ENCODE results near the gene TTC28. TPM values are rescaled to one million over a fixed set of nuclear protein-coding genes. Genes with fewer than 3 reads are reported as not detected.
"Not testable (repeated sequence)": the region's sequence is repeated elsewhere in the genome, so short reads cannot be mapped to it uniquely, and the experiment has no call there.

The TTC28 gene
- total RNA-seq, 2 donors from 2014 or later: 5.7 to 6.0 TPM

- Mint-ChIP-seq H3K27ac (no peak overlapping the region), H3K4me3 (no peak overlapping the region), H3K9me3 (no peaks in the 10 kb centered on the region), H3K4me1 (ENCODE audit: low read depth in 2 of 2) (no peaks in the 10 kb centered on the region), H3K27me3 (peaks cover 24 to 53% of the 10 kb centered on the region in 2 donors), H3K36me3 (no peaks in the 10 kb centered on the region)
- no peak for DNase-seq (ENCODE audit: low spot score)
- ATAC-seq: no peak
These were observed 23.5 kb downstream of the TTC28 start for GRCh38 chr22:28656181-28656580.

GRCh38 chr22:28650463-28650862 lies 29.2 kb downstream of the TTC28 start:
- ATAC-seq (no peak), DNase-seq (ENCODE audit: low spot score) (no peak)
- Mint-ChIP-seq H3K27me3 (peaks cover 43 to 70% of the 10 kb centered on the region in 2 donors), H3K27ac (no peak overlapping the region), H3K4me1 (ENCODE audit: low read depth in 2 of 2) (no peaks in the 10 kb centered on the region), H3K4me3 (no peak overlapping the region), H3K9me3 (no peaks in the 10 kb centered on the region), H3K36me3 (no peaks in the 10 kb centered on the region)

- H3K27me3 Mint-ChIP-seq: peaks cover 39 to 59% of the 10 kb centered on the region in 2 donors
- H3K4me3 Mint-ChIP-seq: no peak overlapping the region
- no peaks in the 10 kb centered on the region for H3K4me1 Mint-ChIP-seq (ENCODE audit: low read depth in 2 of 2)
- no peaks in the 10 kb centered on the region for H3K9me3 Mint-ChIP-seq
- no peak for DNase-seq (ENCODE audit: low spot score)
- no peak overlapping the region for H3K27ac Mint-ChIP-seq
- no peak for ATAC-seq
- H3K36me3 Mint-ChIP-seq: no peaks in the 10 kb centered on the region
These were observed 30.8 kb downstream of the TTC28 start for GRCh38 chr22:28648792-28649191.

DNA sequence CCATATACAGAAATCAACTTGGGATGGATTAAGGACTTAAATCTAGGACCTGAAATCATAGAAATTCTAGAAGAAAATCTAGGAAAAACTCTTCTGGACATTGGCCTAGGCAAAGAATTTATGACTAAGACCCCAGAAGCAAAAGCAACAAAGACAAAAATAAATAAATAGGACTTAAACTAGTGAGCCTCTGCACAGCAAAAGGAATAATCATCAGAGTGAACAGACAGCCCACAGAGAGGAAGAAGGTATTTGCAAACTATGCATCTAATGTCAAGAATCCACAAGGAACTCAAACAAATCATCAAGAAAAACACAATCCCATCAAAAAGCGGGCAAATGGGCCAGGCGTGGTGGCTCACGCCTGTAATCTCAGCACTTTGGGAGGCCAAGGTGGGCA lies 32.4 kb downstream of the TTC28 start:
- peaks cover 34 to 52% of the 10 kb centered on the region in 2 donors for H3K27me3 Mint-ChIP-seq
- DNase-seq (ENCODE audit: low spot score) (no peak), ATAC-seq (no peak)
- no peak overlapping the region for H3K27ac Mint-ChIP-seq
- no peaks in the 10 kb centered on the region for H3K4me1 Mint-ChIP-seq (ENCODE audit: low read depth in 2 of 2)
- H3K4me3 Mint-ChIP-seq: no peak overlapping the region
- H3K9me3 Mint-ChIP-seq: no peaks in the 10 kb centered on the region
- H3K36me3 Mint-ChIP-seq: no peaks in the 10 kb centered on the region

DNA sequence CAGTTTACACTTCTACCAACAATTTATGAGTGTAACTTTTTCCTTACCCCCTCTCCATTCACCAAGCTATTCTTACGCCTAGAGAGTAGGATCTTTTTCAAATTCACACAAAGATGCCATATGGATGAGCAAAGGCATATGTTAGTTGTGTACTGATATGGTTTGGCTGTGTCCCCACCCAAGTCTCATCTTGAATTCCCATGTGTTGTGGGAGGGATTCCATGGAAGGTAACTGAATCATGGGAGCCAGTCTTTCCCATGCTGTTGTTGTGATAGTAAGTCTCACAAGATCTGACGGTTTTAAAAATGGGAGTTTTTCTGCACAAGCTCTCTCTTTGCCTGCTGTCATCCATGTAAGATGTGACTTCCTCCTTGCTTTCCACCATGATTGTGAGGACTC lies 40.3 kb downstream of the TTC28 start:
- no peaks in the 10 kb centered on the region for H3K9me3 Mint-ChIP-seq
- no peaks in the 10 kb centered on the region for H3K36me3 Mint-ChIP-seq
- ATAC-seq: no peak
- no peak overlapping the region for H3K4me3 Mint-ChIP-seq
- H3K27me3 Mint-ChIP-seq: peaks cover 25 to 58% of the 10 kb centered on the region in 2 donors
- H3K27ac Mint-ChIP-seq: no peak overlapping the region
- no peak for DNase-seq (ENCODE audit: low spot score)
- no peaks in the 10 kb centered on the region for H3K4me1 Mint-ChIP-seq (ENCODE audit: low read depth in 2 of 2)

GRCh38 chr22:28637225-28637624 lies 42.4 kb downstream of the TTC28 start:
- Mint-ChIP-seq H3K36me3 (no peaks in the 10 kb centered on the region), H3K4me1 (ENCODE audit: low read depth in 2 of 2) (no peaks in the 10 kb centered on the region)

DNA sequence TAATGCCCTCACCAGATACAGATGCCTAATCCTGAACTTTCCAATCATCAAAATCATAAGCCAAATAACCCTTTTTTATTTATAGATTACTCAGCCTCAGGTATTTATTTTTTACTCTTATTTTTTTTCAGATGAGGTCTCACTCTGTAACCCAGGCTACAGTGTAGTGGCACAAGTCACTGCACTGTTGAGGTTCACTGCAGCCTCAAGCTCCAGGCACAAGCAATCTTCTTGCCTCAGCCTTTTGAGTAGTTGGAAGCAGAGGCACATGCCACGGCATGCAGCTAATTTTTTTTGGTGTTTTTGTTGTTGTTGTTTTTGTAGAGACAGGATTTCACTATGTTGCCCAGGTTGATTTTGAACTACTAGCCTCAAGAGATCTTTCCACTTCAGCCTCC lies 49.5 kb downstream of the TTC28 start:
- no peaks in the 10 kb centered on the region for H3K36me3 Mint-ChIP-seq
- no peaks in the 10 kb centered on the region for H3K9me3 Mint-ChIP-seq
- no peaks in the 10 kb centered on the region for H3K4me1 Mint-ChIP-seq (ENCODE audit: low read depth in 2 of 2)
- peaks cover 15 to 31% of the 10 kb centered on the region in 2 donors for H3K27me3 Mint-ChIP-seq
- no peak overlapping the region for H3K4me3 Mint-ChIP-seq
- no peak overlapping the region for H3K27ac Mint-ChIP-seq
- DNase-seq (ENCODE audit: low spot score): no peak
- no peak for ATAC-seq

More at GRCh38 chr22:28637225-28637624, 42.4 kb downstream of the TTC28 start:
- ATAC-seq: no peak
- Mint-ChIP-seq H3K9me3 (no peaks in the 10 kb centered on the region), H3K27me3 (peaks cover 22 to 49% of the 10 kb centered on the region in 2 donors), H3K27ac (no peak overlapping the region), H3K4me3 (no peak overlapping the region)
- no peak for DNase-seq (ENCODE audit: low spot score)

- Mint-ChIP-seq H3K27ac (no peak overlapping the region), H3K36me3 (no peaks in the 10 kb centered on the region), H3K4me1 (ENCODE audit: low read depth in 2 of 2) (no peaks in the 10 kb centered on the region), H3K27me3 (peaks cover 17 to 37% of the 10 kb centered on the region in 2 donors), H3K4me3 (no peak overlapping the region), H3K9me3 (no peaks in the 10 kb centered on the region)
- ATAC-seq: no peak
- DNase-seq (ENCODE audit: low spot score): no peak
These were observed 50.0 kb downstream of the TTC28 start for GRCh38 chr22:28629420-28630176.

DNA sequence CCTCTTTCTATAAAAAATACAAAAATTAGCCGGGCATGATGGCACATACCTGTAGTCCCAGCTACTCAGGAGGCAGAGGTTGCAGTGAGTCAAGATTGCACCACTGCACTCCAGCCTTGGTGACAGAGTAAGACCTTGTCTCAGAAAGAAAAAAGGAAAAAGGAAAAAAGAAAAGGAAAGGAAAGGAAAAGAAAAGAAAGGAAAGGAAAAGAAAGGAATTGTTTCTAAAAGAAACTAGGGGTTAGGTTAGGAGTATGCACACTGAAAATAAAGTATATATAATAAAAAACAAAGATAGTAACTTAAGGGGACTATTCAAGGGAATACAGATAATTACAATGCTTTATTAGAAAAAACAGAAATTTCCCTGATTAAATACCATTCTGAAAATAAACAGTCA lies 50.9 kb downstream of the TTC28 start:
- H3K27ac Mint-ChIP-seq: no peak overlapping the region
- H3K27me3 Mint-ChIP-seq: peaks cover 19 to 45% of the 10 kb centered on the region in 2 donors
- H3K4me1 Mint-ChIP-seq (ENCODE audit: low read depth in 2 of 2): no peaks in the 10 kb centered on the region
- ATAC-seq (no peak), DNase-seq (ENCODE audit: low spot score) (no peak)
- no peak overlapping the region for H3K4me3 Mint-ChIP-seq
- H3K36me3 Mint-ChIP-seq: no peaks in the 10 kb centered on the region
- H3K9me3 Mint-ChIP-seq: no peaks in the 10 kb centered on the region

DNA sequence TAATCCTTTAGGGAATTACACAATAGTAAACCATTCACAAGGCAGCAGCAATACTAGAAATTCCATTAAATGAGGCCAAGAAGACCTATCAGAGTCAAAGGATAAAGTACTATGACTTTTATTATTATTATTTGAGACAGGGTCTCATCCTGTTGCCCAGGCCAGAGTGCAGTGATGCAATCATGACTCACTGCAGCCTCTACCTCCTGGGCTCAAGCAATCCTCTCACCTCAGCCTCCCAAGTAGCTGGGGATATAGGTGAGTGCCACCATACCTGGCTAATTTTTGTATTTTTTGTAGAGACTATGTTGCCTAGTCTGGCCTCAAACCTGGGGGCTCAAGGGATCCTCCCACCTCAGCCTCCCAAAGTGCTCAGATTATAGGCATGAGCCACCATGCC lies 51.8 kb downstream of the TTC28 start:
- H3K27ac Mint-ChIP-seq: no peak overlapping the region
- H3K4me1 Mint-ChIP-seq (ENCODE audit: low read depth in 2 of 2): no peaks in the 10 kb centered on the region
- H3K36me3 Mint-ChIP-seq: no peaks in the 10 kb centered on the region
- ATAC-seq (no peak), DNase-seq (ENCODE audit: low spot score) (no peak)
- peaks cover 19 to 54% of the 10 kb centered on the region in 2 donors for H3K27me3 Mint-ChIP-seq
- no peaks in the 10 kb centered on the region for H3K9me3 Mint-ChIP-seq
- H3K4me3 Mint-ChIP-seq: no peak overlapping the region

DNA sequence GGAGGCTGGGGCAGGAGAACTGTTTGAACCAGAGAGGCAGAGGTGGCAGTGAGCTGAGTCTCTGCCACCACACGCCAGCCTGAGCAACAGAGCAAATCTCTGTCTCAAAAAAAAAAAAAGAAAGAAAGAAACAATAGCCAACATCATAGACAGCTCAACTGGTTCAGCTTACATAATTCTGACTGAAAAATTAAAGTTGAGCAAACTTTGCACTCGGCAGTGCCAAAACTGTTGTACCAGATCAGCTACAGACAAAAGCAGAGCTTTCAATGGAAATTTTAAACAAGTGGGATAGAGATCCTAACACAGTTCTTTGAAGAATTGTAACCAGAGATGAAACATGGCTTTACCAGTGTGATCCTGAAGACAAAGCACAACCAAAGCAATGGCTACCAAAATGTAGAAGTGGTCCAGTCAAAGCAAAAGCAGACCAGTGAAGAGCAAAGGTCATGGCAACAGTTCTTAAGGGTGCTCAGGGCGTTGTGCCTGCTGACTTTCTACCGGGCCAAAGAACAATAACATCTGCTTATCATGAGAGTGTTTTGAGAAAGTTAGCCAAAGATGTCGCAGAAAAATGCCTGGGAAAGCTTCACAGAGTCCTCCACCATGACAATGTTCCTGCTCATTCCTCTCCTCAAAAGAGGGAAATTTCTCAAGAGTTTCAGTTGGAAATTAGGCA lies 59.3 kb downstream of the TTC28 start:
- no peak for ATAC-seq
- Mint-ChIP-seq H3K27ac (no peak overlapping the region), H3K4me1 (ENCODE audit: low read depth in 2 of 2) (no peaks in the 10 kb centered on the region), H3K4me3 (no peak overlapping the region), H3K36me3 (peaks cover 6% of the 10 kb centered on the region), H3K9me3 (no peaks in the 10 kb centered on the region), H3K27me3 (peaks cover 29 to 78% of the 10 kb centered on the region in 2 donors)
- no peak for DNase-seq (ENCODE audit: low spot score)

DNA sequence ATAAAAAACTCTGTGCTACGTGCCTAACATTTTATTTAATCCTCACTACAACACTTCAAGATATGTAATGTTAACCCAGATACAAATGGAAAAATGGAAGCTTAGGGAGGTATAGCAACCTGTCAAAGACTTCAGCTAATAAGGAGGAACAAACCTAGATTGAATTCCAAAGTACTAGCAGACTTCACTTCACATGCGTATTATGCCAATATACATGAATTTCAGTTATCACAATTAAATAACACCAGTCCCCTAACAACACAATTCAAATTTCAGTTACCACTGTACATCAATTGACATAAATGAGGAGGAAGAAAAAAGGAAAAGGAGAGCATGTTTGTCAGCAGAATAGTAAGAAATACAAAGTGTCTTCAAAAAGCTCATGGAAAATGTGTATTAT lies 60.4 kb downstream of the TTC28 start:
- no peak overlapping the region for H3K4me3 Mint-ChIP-seq
- ATAC-seq: no peak
- H3K27me3 Mint-ChIP-seq: peaks cover 34 to 78% of the 10 kb centered on the region in 2 donors
- no peak for DNase-seq (ENCODE audit: low spot score)
- no peaks in the 10 kb centered on the region for H3K4me1 Mint-ChIP-seq (ENCODE audit: low read depth in 2 of 2)
- no peaks in the 10 kb centered on the region for H3K9me3 Mint-ChIP-seq
- no peak overlapping the region for H3K27ac Mint-ChIP-seq
- peaks cover 6% of the 10 kb centered on the region for H3K36me3 Mint-ChIP-seq

- Mint-ChIP-seq H3K36me3 (peaks cover 10% of the 10 kb centered on the region), H3K27me3 (peaks cover 53 to 76% of the 10 kb centered on the region in 2 donors)
- not testable (repeated sequence) for ATAC-seq; H3K4me3 Mint-ChIP-seq; H3K4me1 Mint-ChIP-seq (ENCODE audit: low read depth in 2 of 2); H3K9me3 Mint-ChIP-seq; H3K27ac Mint-ChIP-seq; DNase-seq (ENCODE audit: low spot score)
These were observed 64.2 kb downstream of the TTC28 start for GRCh38 chr22:28615423-28615822.

GRCh38 chr22:28609921-28610320 lies 69.7 kb downstream of the TTC28 start:
- Mint-ChIP-seq H3K27ac (no peak overlapping the region), H3K4me1 (ENCODE audit: low read depth in 2 of 2) (no peaks in the 10 kb centered on the region), H3K9me3 (no peaks in the 10 kb centered on the region), H3K4me3 (no peak overlapping the region), H3K27me3 (peaks cover 51 to 68% of the 10 kb centered on the region in 2 donors), H3K36me3 (peaks cover 4% of the 10 kb centered on the region)
- ATAC-seq (no peak), DNase-seq (ENCODE audit: low spot score) (no peak)
